ENCODE measurements around the gene TMEM132A. TPM values are rescaled to one million over a fixed set of nuclear protein-coding genes. Genes with fewer than 3 reads are reported as not detected.

Gene TMEM132A
- total and polyA plus RNA-seq, 2 of the 13 experiments (the other 11 are each of a cell fraction or from before 2014, with no cell fraction given): 11.1 to 32.9 TPM

DNA sequence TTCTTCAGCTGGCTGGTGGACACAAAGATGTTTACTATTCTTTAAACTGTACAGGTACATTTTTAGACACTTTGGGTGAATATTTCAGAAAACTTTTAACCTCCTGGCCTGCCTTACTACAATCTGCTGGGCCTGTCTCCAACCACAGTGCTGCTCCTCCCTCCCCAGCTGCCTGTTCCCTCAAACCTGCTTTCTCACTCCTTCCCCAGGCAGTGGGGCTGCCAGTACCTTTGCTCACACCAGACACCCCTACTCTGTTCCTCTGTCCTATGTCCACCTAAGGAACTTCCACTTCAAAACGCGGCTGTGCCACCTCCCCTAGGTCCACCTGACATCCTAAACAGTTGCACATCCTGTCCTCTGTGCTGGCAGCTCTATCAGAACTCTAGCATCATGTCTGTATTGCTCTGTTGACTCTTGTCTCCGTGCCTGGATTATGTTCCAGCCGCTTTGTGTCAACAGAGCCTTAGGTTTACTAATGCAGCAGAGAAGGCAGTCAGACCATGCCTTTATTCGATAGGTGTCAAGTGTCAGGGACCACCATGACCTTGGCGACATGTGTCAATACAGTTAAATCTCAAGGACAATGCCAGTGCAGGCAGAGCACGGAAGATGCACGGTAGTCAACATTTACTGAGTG is 43.5 kb upstream of the TMEM132A start (continued):
- TF ChIP-seq, protein P1, sequence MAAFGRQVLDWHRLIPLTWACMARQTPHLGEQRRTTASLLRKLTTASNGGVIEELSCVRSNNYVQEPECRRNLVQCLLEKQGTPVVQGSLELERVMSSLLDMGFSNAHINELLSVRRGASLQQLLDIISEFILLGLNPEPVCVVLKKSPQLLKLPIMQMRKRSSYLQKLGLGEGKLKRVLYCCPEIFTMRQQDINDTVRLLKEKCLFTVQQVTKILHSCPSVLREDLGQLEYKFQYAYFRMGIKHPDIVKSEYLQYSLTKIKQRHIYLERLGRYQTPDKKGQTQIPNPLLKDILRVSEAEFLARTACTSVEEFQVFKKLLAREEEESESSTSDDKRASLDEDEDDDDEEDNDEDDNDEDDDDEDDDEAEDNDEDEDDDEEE (CRISPR knock-in tag; IDR thresholded peaks at IDR 0.05): no peak; the same call in 1 of the 2 replicates
- TF ChIP-seq ZFP36L2 (CRISPR knock-in tag; IDR thresholded peaks at IDR 0.05) (no peak), HCFC1 (IDR thresholded peaks at IDR 0.05; ENCODE audit: low read depth, low read length) (no peak), KDM2A (CRISPR knock-in tag; IDR thresholded peaks at IDR 0.05; ENCODE audit: borderline replicate concordance, low read depth) (peak; percentile 77), IKZF1 (IDR thresholded peaks at IDR 0.05) (no peak), EED (CRISPR knock-in tag; IDR thresholded peaks at IDR 0.05) (no peak), RFX1 (IDR thresholded peaks at IDR 0.05) (no peak), HNRNPH1 (optimal IDR thresholded peaks at IDR 0.05; ENCODE audit: low read depth, low read length) (no peak), TBX2 (CRISPR knock-in tag; IDR thresholded peaks at IDR 0.05; ENCODE audit: borderline replicate concordance) (peak; percentile 100), ZNF264 (CRISPR knock-in tag; IDR thresholded peaks at IDR 0.05) (peak; percentile 92), REL (CRISPR knock-in tag; conservative IDR thresholded peaks at IDR 0.05) (peak; percentile 68; the same call in 1 of the 2 replicates), REXO4 (CRISPR knock-in tag; IDR thresholded peaks at IDR 0.05; ENCODE audit: borderline replicate concordance) (no peak), ZNF629 (CRISPR knock-in tag; conservative IDR thresholded peaks at IDR 0.05) (0 out of 2 replicates have a peak, but pooled peaks have one; percentile 18), JUNB (CRISPR knock-in tag; IDR thresholded peaks at IDR 0.05; ENCODE audit: borderline replicate concordance) (peak; percentile 38; the same call in 1 of the 2 replicates), CENPX (CRISPR knock-in tag; IDR thresholded peaks at IDR 0.05) (no peak), ARHGAP35 (CRISPR knock-in tag; IDR thresholded peaks at IDR 0.05; ENCODE audit: borderline replicate concordance) (no peak), DMAP1 (CRISPR knock-in tag; IDR thresholded peaks at IDR 0.05) (peak; percentile 54; the same call in 1 of the 2 replicates), JUND (CRISPR knock-in tag; IDR thresholded peaks at IDR 0.05) (peak; percentile 81; the same call in 1 of the 2 replicates)
- TF ChIP-seq, protein P2, sequence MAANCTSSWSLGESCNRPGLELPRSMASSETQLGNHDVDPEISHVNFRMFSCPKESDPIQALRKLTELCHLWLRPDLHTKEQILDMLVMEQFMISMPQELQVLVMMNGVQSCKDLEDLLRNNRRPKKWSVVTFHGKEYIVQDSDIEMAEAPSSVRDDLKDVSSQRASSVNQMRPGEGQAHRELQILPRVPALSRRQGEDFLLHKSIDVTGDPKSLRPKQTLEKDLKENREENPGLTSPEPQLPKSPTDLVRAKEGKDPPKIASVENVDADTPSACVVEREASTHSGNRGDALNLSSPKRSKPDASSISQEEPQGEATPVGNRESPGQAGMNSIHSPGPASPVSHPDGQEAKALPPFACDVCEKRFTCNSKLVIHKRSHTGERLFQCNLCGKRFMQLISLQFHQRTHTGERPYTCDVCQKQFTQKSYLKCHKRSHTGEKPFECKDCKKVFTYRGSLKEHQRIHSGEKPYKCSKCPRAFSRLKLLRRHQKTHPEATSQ (CRISPR knock-in tag; IDR thresholded peaks at IDR 0.05; ENCODE audit: borderline replicate concordance): no peak
- TF ChIP-seq, protein P3, sequence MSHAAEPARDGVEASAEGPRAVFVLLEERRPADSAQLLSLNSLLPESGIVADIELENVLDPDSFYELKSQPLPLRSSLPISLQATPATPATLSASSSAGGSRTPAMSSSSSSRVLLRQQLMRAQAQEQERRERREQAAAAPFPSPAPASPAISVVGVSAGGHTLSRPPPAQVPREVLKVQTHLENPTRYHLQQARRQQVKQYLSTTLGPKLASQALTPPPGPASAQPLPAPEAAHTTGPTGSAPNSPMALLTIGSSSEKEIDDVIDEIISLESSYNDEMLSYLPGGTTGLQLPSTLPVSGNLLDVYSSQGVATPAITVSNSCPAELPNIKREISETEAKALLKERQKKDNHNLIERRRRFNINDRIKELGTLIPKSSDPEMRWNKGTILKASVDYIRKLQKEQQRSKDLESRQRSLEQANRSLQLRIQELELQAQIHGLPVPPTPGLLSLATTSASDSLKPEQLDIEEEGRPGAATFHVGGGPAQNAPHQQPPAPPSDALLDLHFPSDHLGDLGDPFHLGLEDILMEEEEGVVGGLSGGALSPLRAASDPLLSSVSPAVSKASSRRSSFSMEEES (CRISPR knock-in tag; IDR thresholded peaks at IDR 0.05): peak; percentile 63
- TF ChIP-seq, protein P4, sequence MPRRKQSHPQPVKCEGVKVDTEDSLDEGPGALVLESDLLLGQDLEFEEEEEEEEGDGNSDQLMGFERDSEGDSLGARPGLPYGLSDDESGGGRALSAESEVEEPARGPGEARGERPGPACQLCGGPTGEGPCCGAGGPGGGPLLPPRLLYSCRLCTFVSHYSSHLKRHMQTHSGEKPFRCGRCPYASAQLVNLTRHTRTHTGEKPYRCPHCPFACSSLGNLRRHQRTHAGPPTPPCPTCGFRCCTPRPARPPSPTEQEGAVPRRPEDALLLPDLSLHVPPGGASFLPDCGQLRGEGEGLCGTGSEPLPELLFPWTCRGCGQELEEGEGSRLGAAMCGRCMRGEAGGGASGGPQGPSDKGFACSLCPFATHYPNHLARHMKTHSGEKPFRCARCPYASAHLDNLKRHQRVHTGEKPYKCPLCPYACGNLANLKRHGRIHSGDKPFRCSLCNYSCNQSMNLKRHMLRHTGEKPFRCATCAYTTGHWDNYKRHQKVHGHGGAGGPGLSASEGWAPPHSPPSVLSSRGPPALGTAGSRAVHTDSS (CRISPR knock-in tag; conservative IDR thresholded peaks at IDR 0.05): 0 out of 2 replicates have a peak, but pooled peaks have one; percentile 79
- TF ChIP-seq, protein P5, sequence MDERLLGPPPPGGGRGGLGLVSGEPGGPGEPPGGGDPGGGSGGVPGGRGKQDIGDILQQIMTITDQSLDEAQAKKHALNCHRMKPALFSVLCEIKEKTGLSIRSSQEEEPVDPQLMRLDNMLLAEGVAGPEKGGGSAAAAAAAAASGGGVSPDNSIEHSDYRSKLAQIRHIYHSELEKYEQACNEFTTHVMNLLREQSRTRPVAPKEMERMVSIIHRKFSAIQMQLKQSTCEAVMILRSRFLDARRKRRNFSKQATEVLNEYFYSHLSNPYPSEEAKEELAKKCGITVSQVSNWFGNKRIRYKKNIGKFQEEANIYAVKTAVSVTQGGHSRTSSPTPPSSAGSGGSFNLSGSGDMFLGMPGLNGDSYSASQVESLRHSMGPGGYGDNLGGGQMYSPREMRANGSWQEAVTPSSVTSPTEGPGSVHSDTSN (CRISPR knock-in tag; IDR thresholded peaks at IDR 0.05): peak; percentile 60
- TF ChIP-seq, protein P6, sequence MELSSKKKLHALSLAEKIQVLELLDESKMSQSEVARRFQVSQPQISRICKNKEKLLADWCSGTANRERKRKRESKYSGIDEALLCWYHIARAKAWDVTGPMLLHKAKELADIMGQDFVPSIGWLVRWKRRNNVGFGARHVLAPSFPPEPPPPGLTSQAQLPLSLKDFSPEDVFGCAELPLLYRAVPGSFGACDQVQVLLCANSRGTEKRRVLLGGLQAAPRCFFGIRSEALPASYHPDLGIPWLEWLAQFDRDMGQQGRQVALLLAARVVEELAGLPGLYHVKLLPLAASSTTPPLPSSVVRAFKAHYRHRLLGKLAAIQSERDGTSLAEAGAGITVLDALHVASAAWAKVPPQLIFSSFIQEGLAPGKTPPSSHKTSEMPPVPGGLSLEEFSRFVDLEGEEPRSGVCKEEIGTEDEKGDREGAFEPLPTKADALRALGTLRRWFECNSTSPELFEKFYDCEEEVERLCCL (CRISPR knock-in tag; IDR thresholded peaks at IDR 0.05; ENCODE audit: borderline replicate concordance): no peak
